Heart left ventricle (tissue), 13 donors: Measurements from ENCODE around the gene ABCA13.

Source experiments
- POLR2A ChIP-seq, 2 donors: fragments of 450-650 bp; IDR thresholded peaks; one replicate each; pipeline ENCODE4 v1.6.1; 2017; ENCODE audit warnings: antibody characterized with exemption in 2 of 2, mild to moderate bottlenecking in 2 of 2, moderate library complexity in 2 of 2
- TF ChIP-seq, protein P1 (sequence below), 12 donors: fragments of 200-600 bp; sonication (generic) in 4 of 12; IDR thresholded peaks; one replicate each; pipeline versions ENCODE4 v1.5.0 to v1.8.0; 2018 to 2022; ENCODE audit warnings: antibody characterized with exemption in 12 of 12, mild to moderate bottlenecking in 5 of 12
- donor health status: ischemic (EF 13 %, LVEDD 7.1; RV severe dilation, severe dysfunction).
- donor health status: DM: no; HTN: yes; CAD: no.
- donor health status: DM: no; HTN: no; CAD: no.
- donor health status: ischemic (EF 25% LVEDD 6.9; RV normal size, moderate dysfunction).
- donor health status: ischemic (EF 25% LVEDD 5.7; RV mildly dilated, moderate dysfunction).
- donor health status: ischemic (EF 35%, LVEDD 5.7; RV mildly dilated, moderate dysfunction).
- donor health status: nonischemic (EF 11% LVEDD 7.7; RV severe dilation, severe dysfunction).
- donor health status: DM: yes; HTN: yes; CAD: no.
- donor health status: PGD.
- donor health status: ischemic (EF 29% LVEDD 5.4; RV normal size, mild dysfunction).
- donor health status: nonischemic (EF 23%, LVEDD 6.1; RV moderate dilation, normal function).

GRCh38 chr7:48667407-48667806 lies 496.1 kb downstream of the ABCA13 start:
- TF ChIP-seq, protein P1, sequence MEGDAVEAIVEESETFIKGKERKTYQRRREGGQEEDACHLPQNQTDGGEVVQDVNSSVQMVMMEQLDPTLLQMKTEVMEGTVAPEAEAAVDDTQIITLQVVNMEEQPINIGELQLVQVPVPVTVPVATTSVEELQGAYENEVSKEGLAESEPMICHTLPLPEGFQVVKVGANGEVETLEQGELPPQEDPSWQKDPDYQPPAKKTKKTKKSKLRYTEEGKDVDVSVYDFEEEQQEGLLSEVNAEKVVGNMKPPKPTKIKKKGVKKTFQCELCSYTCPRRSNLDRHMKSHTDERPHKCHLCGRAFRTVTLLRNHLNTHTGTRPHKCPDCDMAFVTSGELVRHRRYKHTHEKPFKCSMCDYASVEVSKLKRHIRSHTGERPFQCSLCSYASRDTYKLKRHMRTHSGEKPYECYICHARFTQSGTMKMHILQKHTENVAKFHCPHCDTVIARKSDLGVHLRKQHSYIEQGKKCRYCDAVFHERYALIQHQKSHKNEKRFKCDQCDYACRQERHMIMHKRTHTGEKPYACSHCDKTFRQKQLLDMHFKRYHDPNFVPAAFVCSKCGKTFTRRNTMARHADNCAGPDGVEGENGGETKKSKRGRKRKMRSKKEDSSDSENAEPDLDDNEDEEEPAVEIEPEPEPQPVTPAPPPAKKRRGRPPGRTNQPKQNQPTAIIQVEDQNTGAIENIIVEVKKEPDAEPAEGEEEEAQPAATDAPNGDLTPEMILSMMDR (IDR thresholded peaks at IDR 0.05) = no peak
- no peak for TF ChIP-seq POLR2A (IDR thresholded peaks at IDR 0.05)
